GM12878 (cell line): Measurements from ENCODE around the gene AQP7. TPM values are rescaled to one million over a fixed set of nuclear protein-coding genes. Genes with fewer than 3 reads are reported as not detected.

Experiments used
- ATAC-seq: fragments of 200-7000 bp; cut with Tn5 transposase; 3 replicates; pipeline ENCODE4 v1.9.1; 2020; ENCODE audit warnings: mild to moderate bottlenecking, moderate library complexity
- BruUV-seq: library from RNA; stranded (reverse); fragments of 400-500 nt; replicated peaks from 2 replicates; lab custom pipeline; 2021; lab: Mats Ljungman, UMichigan
- CTCF ChIA-PET: fragments of 300-600 bp; sonication (Branson Sonifier 250); formaldehyde crosslinking; extraction: SDS; loops from one replicate; lab custom pipeline; 2021; ENCODE audit warnings: inconsistent platforms; lab: Yijun Ruan, JAX
- POLR2A ChIA-PET: fragments of 350-600 bp; formaldehyde crosslinking; extraction: SDS; loops from one replicate; lab custom pipeline; 2021; ENCODE audit warnings: inconsistent platforms; lab: Charles Lee
- RAD21 ChIA-PET: fragments of 300-600 bp; sonication (Branson Sonifier 250); formaldehyde crosslinking; loops from one replicate; lab custom pipeline; 2023; ENCODE audit warnings: antibody characterized with exemption; ENCODE audit not compliant: unreplicated experiment; lab: Charles Lee
- SMC1A ChIA-PET: fragments of 300-600 bp; sonication (Branson Sonifier 250); formaldehyde crosslinking; loops from one replicate; lab custom pipeline; 2023; ENCODE audit not compliant: unreplicated experiment, uncharacterized antibody; lab: Charles Lee
- DNase-seq: peaks from one replicate; pipeline ENCODE4 v3.0.0-alpha.2; 2011; ENCODE audit warnings: low read depth, low spot score
- FAIRE-seq: peaks from 3 replicates; lab custom pipeline; 2011; peaks lifted over from hg19 to GRCh38; lab: Jason Lieb, UNC
- H2AFZ ChIP-seq: 2 replicates; pipeline ENCODE4 v1.6.0; 2011; ENCODE audit warnings: low read depth, low read length, control low read depth; ENCODE audit not compliant: control insufficient read depth
- H3K27ac ChIP-seq: 2 replicates; pipeline ENCODE4 v1.5.1; 2011; ENCODE audit warnings: control low read depth; ENCODE audit not compliant: control insufficient read depth, insufficient read depth
- H3K27me3 ChIP-seq, 2 experiments: replicated peaks in 1 of 2; 2 replicates each; pipeline versions ENCODE4 v1.6.0 to v1.6.1; 2011; ENCODE audit warnings: low read length in 1 of 2; ENCODE audit not compliant: control insufficient read depth in 2 of 2, insufficient read depth in 2 of 2
- H3K36me3 ChIP-seq, 2 experiments: 2 replicates each; pipeline ENCODE4 v1.5.1; 2011; ENCODE audit warnings: low read length in 1 of 2; ENCODE audit not compliant: control insufficient read depth in 2 of 2, insufficient read depth in 2 of 2
- H3K4me1 ChIP-seq: 2 replicates; pipeline ENCODE4 v1.6.1; 2011; ENCODE audit warnings: mild to moderate bottlenecking, low read length, moderate library complexity, mixed read lengths; ENCODE audit not compliant: control insufficient read depth, insufficient read depth
- H3K4me2 ChIP-seq: 2 replicates; pipeline ENCODE4 v1.6.0; 2011; ENCODE audit warnings: control low read depth; ENCODE audit not compliant: control insufficient read depth, insufficient read depth
- H3K4me3 ChIP-seq: fragments of 200-600 bp; sonication (generic); 2 replicates; pipeline ENCODE4 v1.5.1; 2016
- H3K79me2 ChIP-seq: 2 replicates; pipeline ENCODE4 v1.6.0; 2011; ENCODE audit warnings: low read length; ENCODE audit not compliant: control insufficient read depth, insufficient read depth
- H3K9ac ChIP-seq: 2 replicates; pipeline ENCODE4 v1.8.0; 2011; ENCODE audit warnings: low read length, control low read depth, mixed read lengths; ENCODE audit not compliant: control insufficient read depth, insufficient read depth
- H3K9me3 ChIP-seq: replicated peaks from 3 replicates; pipeline ENCODE4 v1.5.1; 2011; ENCODE audit warnings: mild to moderate bottlenecking, low read length; ENCODE audit not compliant: control insufficient read depth, insufficient read depth
- H4K20me1 ChIP-seq: 2 replicates; pipeline ENCODE4 v1.6.0; 2011; ENCODE audit not compliant: control insufficient read depth, insufficient read depth
- CBX5 ChIP-seq: sonication (generic); IDR thresholded peaks from 2 replicates; pipeline ENCODE4 v1.6.1; 2016; ENCODE audit warnings: low read depth, moderate library complexity, mild to moderate bottlenecking, inconsistent platforms
- CHD4 ChIP-seq: fragments of 200-600 bp; sonication (generic); IDR thresholded peaks from 2 replicates; pipeline ENCODE4 v1.6.1; 2016; ENCODE audit warnings: mild to moderate bottlenecking
- CREM ChIP-seq: IDR thresholded peaks from 2 replicates; pipeline ENCODE4 v1.6.1; 2014; ENCODE audit warnings: antibody characterized with exemption, low read depth
- EZH2 ChIP-seq: IDR thresholded peaks from 2 replicates; pipeline ENCODE4 v1.6.1; 2012; ENCODE audit warnings: low read depth, mild to moderate bottlenecking, control low read depth, inconsistent platforms, low read length, borderline replicate concordance; ENCODE audit not compliant: control insufficient read depth
- PML ChIP-seq: IDR thresholded peaks from 2 replicates; pipeline ENCODE4 v1.6.1; 2012; ENCODE audit warnings: low read length, inconsistent platforms
- POLR2AphosphoS5 ChIP-seq: IDR thresholded peaks from 2 replicates; pipeline ENCODE4 v1.6.1; 2011; ENCODE audit warnings: mild to moderate bottlenecking, low read length, inconsistent platforms
- RAD51 ChIP-seq: fragments of 450-650 bp; IDR thresholded peaks from 2 replicates; pipeline ENCODE4 v1.6.1; 2016; ENCODE audit warnings: moderate library complexity, mild to moderate bottlenecking, inconsistent platforms
- SKIL ChIP-seq: fragments of 450-650 bp; IDR thresholded peaks from 2 replicates; pipeline ENCODE4 v1.6.1; 2017; ENCODE audit warnings: mild to moderate bottlenecking, low read depth, inconsistent platforms; ENCODE audit not compliant: poor library complexity, severe bottlenecking
- ZNF384 ChIP-seq: IDR thresholded peaks from 2 replicates; pipeline ENCODE4 v1.6.1; 2012; ENCODE audit warnings: low read depth, mild to moderate bottlenecking, low read length, improper control_type of control experiment, borderline replicate concordance
- WGBS: methylation state at CpG from one replicate; pipeline ENCODE4 v1.1.6; 2016; ENCODE audit warnings: low lambda C conversion rate; ENCODE audit not compliant: insufficient replicate concordance, insufficient coverage; ENCODE audit errors: missing lambda C conversion rate; 5-methylcytosine and 5-hydroxymethylcytosine counted together
- in situ Hi-C: fragments of 300-500 bp; cut with MboI; formaldehyde crosslinking; loops from 9 replicates; pipeline ENCODE4 v1.14.3; 2018; ENCODE audit warnings: mixed read lengths
- intact Hi-C: fragments of 100-400 bp; cut with micrococcal nuclease; formaldehyde crosslinking; loops from one replicate; pipeline ENCODE4 v1.14.2; 2022; ENCODE audit not compliant: unreplicated experiment
- polyA plus RNA-seq, 11 experiments: library from polyadenylated mRNA; depleted of rRNA in 4 of 11; unstranded in 6 of 11; stranded (reverse) in 5 of 11; fragments of >200 nt; fragmentation: Nextera tagmentation in 4 of 11; fragmentation: Illumina TruSeq in 1 of 11; extraction: Ambion mirVana in 4 of 11; extraction: Trizol in 1 of 11; gene quantifications; 1 replicate in 1 of 11; 2 replicates in 10 of 11; pipeline versions ENCODE4 v1.2.1 to v1.2.3, GENCODE V29; 2011 to 2016; ENCODE audit warnings: inconsistent platforms in 2 of 11, missing spikeins in 2 of 11, low read depth in 1 of 11
- total RNA-seq, 4 experiments: library from RNA; depleted of rRNA in 3 of 4; stranded (reverse); fragments of >200 nt in 3 of 4; fragmentation: Illumina TruSeq in 1 of 4; extraction: Trizol in 1 of 4; gene quantifications; 2 replicates each; pipeline versions ENCODE4 v1.2.1 to v1.2.3, GENCODE V29; 2013 to 2021

The AQP7 gene
- total and polyA plus RNA-seq, 10 of the 15 experiments (the other 5 are each of a cell fraction or from before 2014, with no cell fraction given) = 0.04 to 0.18 (median 0.04) TPM; not detected in 7

- 45% methylated on average over 7 of the region's 7 CpGs for WGBS
- in situ Hi-C loops = no loop called here
- Histone ChIP-seq H3K27ac (no peak overlapping the region), H2AFZ (no peak overlapping the region), H3K27me3 (no peaks in the 10 kb centered on the region), H4K20me1 (no peaks in the 10 kb centered on the region), H3K79me2 (no peaks in the 10 kb centered on the region), H3K4me3 (no peak overlapping the region), H3K36me3 (no peaks in the 10 kb centered on the region), H3K4me2 (no peak overlapping the region), H3K9me3 (no peaks in the 10 kb centered on the region), H3K9ac (no peak overlapping the region), H3K4me1 (no peaks in the 10 kb centered on the region)
- DNase-seq (no peak), ATAC-seq (no peak)
- ChIA-PET RAD21 (no interaction called here), CTCF (no interaction called here), SMC1A (no interaction called here), POLR2A (no interaction called here)
- BruUV-seq = no TSS peak
- intact Hi-C loops = no loop called here
- TF ChIP-seq EZH2 = no peak
- TF ChIP-seq PML = no peak
- no peak for TF ChIP-seq ZNF384
- TF ChIP-seq RAD51 = no peak
- TF ChIP-seq SKIL = no peak
- TF ChIP-seq POLR2AphosphoS5 = no peak
- TF ChIP-seq CHD4 = no peak
- no peak for TF ChIP-seq CREM
- no peak for TF ChIP-seq CBX5
- TF ChIP-seq, all 136 proteins: peak for 0
- no peak for FAIRE-seq
Observed at GRCh38 chr9:33426843-33427293, 24.5 kb upstream of the AQP7 start.
